GM18499 (cell line): ENCODE measurements around the gene TIAM2.

Experiments used
- ATAC-seq: cut with Tn5 transposase; IDR thresholded peaks from one replicate; pipeline ENCODE4 v1.9.1; 2021; ENCODE audit warnings: moderate number of reproducible peaks; ENCODE audit not compliant: insufficient read depth, unreplicated experiment

TIAM2 gene

GRCh38 chr6:155050311-155050710 lies 55.2 kb downstream of the TIAM2 start:
- ATAC-seq = peak; percentile 85

GRCh38 chr6:155054491-155055250 lies 59.6 kb downstream of the TIAM2 start:
- no peak for ATAC-seq

DNA sequence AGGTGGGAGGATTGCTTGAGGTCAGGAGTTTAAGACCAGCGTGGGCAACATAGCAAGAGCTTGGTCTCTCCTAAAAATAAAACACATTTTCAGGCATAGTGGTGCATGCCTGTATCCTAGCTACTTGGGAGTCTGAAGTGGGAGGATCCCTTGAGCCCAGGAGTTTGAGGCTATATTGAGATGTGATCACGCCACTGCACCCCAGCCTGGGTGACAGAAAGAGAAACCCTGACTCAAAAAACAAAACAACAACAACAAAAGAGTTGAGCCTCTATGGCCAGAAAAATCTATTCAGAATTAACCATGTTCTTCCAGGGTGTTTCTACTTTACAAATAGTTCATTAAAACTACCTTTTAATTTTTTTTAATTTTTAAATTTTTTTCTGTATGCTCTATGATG lies 60.6 kb downstream of the TIAM2 start:
- no peak for ATAC-seq

- ATAC-seq = no peak
Measured at GRCh38 chr6:155056756-155057155, 61.6 kb downstream of the TIAM2 start.

- no peak for ATAC-seq
Measured at GRCh38 chr6:155061381-155061780, 66.3 kb downstream of the TIAM2 start.

DNA sequence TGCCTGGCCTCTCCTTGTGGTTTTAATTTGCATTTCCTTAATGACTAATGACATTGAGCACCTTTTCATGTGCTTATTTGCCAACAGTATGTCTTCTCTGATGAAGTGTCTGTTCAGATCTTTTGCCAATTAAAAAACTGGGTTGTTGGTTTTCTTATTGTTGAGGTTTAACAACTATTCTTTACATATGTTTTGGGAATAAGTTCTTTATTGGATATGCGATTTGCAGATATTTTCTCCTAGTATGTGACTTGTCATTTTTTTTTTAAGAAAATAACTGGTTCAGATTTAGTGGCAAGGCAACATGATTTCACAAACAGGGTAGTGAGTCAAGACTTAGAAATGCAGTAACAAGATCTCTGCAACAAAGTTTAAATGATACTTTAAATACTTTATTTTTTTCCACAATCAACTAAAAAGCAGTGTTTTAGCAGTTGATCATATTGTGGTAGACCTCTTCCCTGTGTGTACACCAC lies 67.8 kb downstream of the TIAM2 start:
- no peak for ATAC-seq

DNA sequence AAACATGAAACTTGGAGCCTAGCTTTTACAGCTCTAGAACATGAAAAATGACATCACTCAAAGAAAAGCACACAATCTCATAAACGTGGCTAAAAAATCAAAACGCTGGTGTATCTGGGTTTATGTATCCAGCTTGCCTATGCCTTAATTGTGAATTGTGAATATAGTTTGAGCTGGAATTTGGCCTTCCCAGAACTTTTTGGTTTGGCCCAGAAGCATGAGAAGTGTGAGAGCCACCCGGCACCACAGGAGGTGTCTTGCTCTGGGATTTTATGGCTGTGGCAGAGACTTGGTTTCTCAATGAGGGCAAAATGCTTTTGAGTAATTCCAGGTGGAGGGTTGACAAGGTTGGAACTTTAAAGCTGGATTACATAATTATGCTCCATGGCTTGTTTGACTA lies 69.2 kb downstream of the TIAM2 start:
- ATAC-seq = no peak

- ATAC-seq = no peak
Measured at GRCh38 chr6:155066361-155066760, 71.2 kb downstream of the TIAM2 start.

- no peak for ATAC-seq
Measured at GRCh38 chr6:155066921-155067680, 72.0 kb downstream of the TIAM2 start.

DNA sequence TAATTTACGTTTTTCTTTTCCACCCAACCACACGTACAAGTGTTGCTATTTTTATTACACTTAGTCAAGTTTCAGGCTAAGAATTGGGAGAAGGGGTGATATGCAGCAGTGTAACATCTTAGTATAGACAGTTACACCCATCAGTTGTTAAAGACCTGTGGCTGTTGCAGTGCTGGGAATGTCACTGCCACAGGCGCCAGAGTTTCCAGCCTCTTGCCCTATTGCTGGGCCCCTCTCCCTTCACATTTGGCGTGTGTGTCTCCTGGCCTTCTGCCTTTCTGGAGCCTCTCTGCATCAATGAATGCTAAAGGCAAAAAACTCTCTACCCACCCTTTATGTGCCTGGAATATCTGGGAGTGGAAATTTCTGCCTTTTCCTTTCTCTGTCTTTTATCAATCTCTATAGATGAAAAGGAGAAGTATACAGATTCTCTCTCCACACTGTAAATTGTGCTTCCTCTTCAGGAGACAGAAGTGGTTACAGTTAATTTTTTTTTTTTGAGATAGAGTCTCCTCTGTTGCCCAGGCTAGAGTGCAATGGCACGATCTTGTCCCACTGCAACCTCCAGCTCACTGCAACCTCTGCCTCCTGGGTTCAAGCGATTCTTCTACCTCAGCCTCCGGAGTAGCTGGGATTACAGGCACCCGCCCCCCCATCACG lies 73.0 kb downstream of the TIAM2 start:
- no peak for ATAC-seq

GRCh38 chr6:155069543-155069942 lies 74.4 kb downstream of the TIAM2 start:
- ATAC-seq = no peak

DNA sequence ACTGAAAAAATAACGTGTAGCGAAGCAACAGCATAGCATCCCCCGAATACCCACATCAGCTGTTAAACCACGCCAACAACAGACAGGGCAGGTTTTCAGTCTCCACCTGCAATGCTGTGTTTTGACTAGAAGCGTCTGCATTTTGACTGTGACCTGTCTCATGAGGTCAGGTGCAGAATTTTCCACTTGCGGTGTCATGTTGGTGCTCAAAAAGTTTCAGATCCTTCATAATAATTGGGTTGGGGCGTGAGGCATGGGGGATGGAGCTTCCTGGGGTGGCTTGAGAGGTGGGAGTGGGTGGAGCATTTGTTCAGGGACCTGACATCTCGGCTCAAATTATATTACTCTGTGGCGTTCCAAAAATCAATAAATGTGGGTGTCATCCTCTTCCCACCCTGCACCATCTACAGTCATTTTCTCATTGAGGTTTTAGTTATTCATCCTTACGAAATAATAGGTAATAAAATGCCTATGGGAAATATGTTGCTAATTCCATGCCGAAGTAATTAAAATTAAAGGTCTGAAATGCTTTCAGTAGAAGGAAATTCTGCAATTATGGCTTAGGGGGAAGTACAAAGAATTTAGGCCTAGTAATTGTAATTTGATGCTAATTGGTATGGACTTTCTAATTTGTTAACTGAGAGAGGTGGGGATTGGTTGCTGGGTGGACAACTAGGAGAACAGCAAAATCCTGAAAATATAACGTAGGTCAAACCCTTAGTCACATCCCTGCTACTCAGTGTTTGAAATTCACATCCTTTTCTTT lies 81.0 kb downstream of the TIAM2 start:
- ATAC-seq = no peak

GRCh38 chr6:155077331-155077730 lies 82.2 kb downstream of the TIAM2 start:
- ATAC-seq = no peak

- ATAC-seq = no peak
Measured at GRCh38 chr6:155077784-155078183, 82.7 kb downstream of the TIAM2 start.

- no peak for ATAC-seq
Measured at GRCh38 chr6:155078331-155078745, 83.2 kb downstream of the TIAM2 start.

DNA sequence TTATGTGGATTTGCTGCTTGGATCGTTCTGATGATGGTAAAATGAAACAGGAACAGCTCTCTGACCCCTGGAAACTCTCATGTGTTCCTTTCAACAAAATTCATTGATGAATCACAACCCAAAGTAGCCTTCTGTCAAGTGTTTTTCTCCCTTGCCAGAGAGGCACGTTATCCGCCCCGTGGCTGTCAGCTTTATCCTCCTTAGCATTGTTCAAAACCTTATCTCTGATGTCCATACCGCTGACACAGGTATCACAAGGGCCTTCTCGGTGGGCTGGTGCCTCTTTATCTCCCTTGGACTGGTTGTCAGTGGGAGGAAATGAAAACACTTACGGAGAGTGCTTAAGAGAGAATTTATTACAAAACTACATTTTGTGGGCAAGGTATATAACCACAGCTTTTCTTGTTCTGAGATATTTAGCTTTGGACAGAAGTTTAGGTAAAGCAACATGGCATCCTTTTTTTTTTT lies 84.9 kb downstream of the TIAM2 start:
- peak; percentile 53 for ATAC-seq

- ATAC-seq = no peak
Measured at GRCh38 chr6:155080881-155081845, 86.0 kb downstream of the TIAM2 start.

DNA sequence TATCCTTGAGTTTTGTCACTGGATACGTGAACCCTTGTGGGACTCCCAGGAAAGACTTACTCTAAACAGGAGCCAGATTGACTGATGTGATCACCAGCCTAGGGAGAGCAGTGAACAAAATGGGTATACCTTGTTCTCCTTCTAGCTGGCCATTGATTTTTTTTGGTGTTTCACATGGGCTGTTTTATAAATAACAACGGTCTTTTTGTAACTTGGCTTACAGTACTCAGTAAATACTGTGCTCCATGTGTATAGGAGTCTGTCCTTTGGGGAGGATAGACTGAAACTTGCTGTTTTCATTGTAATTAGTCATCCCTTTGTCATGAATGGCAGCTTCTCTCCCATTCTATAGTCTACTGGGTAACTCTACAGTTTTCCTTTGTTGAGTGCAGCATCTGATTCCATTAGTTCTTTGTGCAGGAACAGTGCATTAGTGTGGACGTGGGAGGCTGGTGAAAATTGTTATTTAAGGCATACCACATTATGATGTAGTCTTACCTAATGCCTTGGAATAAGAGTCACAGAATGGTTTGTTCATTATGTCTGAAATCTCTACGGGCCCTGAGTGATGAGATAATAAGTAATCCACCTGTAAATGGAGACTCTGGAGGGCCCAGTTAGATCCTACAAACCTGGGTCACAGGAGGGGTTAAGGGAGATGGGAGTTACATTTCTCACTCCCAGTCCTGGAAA lies 89.5 kb downstream of the TIAM2 start:
- no peak for ATAC-seq
